ENCODE measurements around the gene CHP2. TPM values are rescaled to one million over a fixed set of nuclear protein-coding genes. Genes with fewer than 3 reads are reported as not detected.
"Not testable (repeated sequence)": the region's sequence is repeated elsewhere in the genome, so short reads cannot be mapped to it uniquely, and the experiment has no call there.

The CHP2 gene
- not detected in 2 replicates for total RNA-seq (2014; rRNA removed; shearing (Covaris generic))

DNA sequence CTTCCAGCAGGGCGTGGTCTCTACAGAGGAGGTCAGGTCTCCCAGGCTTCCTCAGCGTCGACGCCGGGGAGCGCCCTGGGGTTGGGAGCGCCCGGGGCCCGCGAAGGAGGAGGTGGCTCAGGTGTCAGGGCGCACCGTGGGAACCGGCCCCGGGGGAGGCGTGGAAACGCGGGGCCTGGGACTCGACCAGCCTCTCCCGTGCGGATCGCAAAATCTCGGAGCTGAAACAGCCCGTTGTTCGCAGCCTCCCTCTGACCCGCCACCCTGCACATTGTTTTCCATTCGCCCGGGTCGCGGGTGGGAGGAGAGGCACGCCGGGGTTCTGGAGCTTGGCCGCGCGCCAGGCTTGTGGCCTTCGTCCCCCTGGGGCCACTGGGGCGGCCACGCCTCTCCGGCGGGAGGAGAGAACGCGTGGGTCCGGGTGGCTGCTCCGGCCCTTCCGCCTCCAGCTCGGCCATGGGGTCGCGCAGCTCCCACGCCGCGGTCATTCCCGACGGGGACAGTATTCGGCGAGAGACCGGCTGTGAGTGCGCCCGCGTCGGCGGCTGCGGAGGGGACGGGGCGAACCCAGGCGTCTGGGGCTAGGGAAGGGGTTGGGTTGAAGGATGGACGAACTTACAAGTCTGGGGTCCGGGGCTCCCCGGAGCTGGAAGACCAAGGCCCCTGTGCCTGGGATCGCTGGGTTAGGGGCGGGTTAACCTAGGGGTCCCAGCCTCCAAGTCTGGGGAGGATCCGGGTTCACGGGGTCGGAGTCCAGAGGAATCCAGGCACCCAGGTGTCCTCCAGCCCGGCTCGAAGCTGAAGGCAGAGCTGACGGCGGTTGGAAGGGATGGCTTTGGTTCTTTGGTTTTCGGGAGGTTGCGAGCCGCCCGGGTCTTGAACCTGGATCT is at the start of gene CHP2:
CHP2 (plus strand) TSS at position 433 of the 890 bp plus-strand sequence; CDS start at position 457, 24 bp downstream.
- DNase-seq (ENCODE audit: low read depth): no peak

GRCh38 chr16:23705517-23705902 is 49.3 kb upstream of the CHP2 start:
- DNase-seq (ENCODE audit: low read depth): no peak

DNA sequence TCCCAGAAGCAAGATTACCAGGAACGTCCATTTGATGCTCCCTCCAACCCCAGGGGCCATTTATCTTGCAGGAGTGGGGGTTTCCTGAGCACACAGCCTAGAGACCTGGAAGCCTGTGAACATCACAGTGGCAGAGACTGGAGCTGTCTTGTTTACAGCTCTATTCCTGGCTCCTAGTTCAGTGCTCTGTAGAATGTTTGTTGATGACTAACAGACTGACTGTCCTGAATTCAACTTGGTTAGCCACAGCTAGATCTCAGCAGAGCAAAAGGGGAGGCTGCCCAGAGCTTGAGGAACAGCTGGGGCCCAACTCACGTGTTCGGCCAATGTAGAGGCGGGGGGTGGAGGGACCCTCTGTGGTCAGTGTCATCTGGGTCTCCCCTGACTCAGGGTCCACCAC is 48.4 kb upstream of the CHP2 start:
- DNase-seq (ENCODE audit: low read depth): no peak

DNA sequence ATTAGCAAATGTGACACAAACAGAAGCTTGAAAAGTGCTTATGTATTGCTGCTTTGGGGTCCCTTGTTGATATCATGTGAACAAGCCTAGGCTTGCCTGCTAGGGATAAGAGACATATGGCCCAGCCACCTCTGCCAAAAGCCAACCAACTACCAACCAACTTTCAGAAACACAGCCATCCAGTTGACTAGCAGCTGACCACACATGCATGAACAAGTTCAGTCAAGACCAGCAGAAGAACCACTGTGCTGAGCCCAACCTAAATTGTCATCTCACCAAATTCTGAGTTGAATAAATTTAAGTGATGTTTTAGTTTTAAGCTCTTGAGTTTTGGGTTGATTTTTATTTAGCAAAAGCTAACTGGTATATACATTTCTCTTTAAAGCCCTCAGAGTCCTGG is 45.3 kb upstream of the CHP2 start:
- no peak for DNase-seq (ENCODE audit: low read depth)

DNA sequence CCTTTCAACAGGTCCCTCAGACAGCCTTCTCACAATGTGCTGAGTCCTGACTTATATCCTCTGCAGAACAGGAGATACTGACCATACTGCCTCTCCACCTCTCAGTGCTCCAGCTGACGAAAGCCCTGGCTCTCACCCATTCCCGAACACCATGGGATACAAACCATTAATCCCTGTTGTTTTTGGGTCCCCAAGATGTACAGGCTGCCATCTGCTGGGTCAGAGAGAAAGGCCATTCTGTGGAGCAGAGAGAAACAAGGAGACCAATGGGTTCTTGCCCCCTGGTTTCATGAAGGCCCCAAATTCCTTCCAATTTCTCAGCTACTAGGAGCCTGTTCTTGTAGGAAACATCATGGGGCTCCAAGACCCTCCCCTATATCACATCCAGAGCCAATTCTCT is 44.8 kb upstream of the CHP2 start:
- no peak for DNase-seq (ENCODE audit: low read depth)

GRCh38 chr16:23710504-23710903 is 44.3 kb upstream of the CHP2 start:
- no peak for DNase-seq (ENCODE audit: low read depth)

DNA sequence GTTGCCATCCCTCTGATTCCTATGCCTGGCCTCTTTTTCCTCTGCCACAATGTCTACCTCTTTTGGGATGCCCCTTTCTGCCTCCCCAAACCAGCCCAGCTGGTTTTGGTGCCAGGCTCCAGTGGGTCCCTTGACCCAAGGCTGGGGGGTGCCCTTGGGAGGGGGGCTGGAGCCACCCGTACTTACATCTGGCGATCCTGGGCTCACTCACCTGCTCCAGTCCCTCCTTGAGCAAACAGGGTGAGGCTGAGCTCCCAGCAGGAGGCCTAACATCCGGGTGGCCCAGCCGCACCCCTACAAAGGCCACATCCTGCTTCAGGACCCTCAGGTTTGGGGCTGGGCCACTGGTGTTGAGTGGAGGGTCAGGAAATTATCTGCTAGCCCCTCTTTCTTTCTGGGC is 43.0 kb upstream of the CHP2 start:
- no peak for DNase-seq (ENCODE audit: low read depth)

GRCh38 chr16:23712976-23713375 is 41.9 kb upstream of the CHP2 start, which contains the start of gene ERN2:
TSS of gene ERN2 (minus strand) at chr16:23713222. CDS start at chr16:23713187, 35 bp downstream.
- DNase-seq (ENCODE audit: low read depth): no peak

- DNase-seq (ENCODE audit: low read depth): no peak
These were observed 38.3 kb upstream of the CHP2 start for GRCh38 chr16:23716484-23716883.

DNA sequence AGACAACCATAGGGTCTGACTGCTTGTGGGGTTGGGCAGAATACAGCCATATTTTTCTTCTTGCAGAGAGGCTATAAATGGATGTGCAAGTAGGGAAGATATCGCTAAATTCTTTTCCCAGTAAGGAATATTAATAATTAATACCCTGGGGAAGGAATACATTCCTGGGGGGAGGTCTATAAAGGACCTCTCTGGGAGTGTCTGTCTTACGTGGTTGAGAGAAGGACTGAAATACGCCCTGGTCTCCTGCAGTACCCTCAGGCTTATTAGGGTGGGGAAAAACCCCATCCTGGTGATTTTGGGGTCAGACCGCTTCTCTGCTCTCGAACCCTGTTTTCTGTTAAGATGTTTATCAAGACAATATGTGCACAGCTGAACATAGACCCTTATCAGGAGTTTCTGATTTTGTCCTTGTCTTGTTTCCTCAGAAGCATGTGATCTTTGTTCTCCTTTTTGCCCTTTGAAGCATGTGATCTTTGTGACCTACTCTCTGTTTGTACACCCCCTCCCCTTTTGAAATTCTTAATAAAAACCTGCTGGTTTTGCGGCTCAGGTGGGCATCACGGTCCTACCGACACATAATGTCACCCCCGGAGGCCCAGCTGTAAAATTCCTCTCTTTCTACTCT is 32.1 kb upstream of the CHP2 start:
- DNase-seq (ENCODE audit: low read depth): not testable (repeated sequence)

GRCh38 chr16:23724096-23724784 is 30.6 kb upstream of the CHP2 start:
- peak; percentile 28 for DNase-seq (ENCODE audit: low read depth)

GRCh38 chr16:23724785-23725131 is 30.1 kb upstream of the CHP2 start:
- DNase-seq (ENCODE audit: low read depth): no peak

GRCh38 chr16:23726710-23727109 is 28.1 kb upstream of the CHP2 start:
- no peak for DNase-seq (ENCODE audit: low read depth)

- DNase-seq (ENCODE audit: low read depth): no peak
These were observed 26.7 kb upstream of the CHP2 start for GRCh38 chr16:23728112-23728477.

DNA sequence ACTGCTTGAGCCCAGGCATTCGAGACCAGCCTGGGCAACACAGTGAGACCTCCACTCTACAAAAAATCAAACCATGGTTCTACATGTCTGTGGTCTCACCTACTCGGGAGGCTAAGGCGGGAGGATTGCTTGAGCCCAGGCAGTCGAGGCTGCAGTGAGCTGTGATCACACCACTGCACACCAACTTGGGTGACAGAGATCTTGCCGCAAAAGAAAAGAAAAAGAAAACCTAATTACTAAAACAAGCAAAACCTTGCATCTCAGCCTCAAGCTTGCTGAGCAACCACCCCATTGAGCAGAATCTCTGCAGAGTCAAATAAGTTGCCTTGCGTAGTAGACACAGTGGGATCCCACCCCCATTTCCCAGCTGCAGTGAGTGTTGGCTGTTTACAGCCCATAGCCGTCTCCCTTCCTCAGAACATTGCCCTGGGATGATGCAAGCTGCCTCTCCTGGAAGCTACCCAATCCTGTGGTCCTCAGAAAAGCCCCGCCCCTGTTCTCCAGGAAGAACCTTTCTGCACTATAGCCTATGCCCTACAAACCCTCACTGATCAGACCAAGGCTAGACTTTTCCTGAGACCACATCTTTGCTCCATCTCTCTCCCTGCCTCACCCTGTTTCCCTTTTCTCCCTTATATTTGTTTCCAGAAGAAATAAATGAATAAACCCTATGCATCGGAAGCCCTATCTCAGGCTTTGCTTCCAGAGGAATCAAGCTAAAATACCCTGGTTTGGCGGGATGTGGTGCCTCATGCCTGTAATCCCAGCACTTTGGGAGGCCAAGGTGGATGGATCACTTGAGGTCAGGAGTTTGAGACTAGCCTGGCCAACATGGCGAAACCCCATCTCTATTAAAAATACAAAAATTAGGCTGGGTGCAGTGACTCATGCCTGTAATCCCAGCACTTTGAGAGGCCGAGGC is 25.1 kb upstream of the CHP2 start:
- peak; percentile 69 for DNase-seq (ENCODE audit: low read depth)

GRCh38 chr16:23734176-23734893 is 20.5 kb upstream of the CHP2 start:
- DNase-seq (ENCODE audit: low read depth): no peak

GRCh38 chr16:23737423-23738028 is 17.3 kb upstream of the CHP2 start:
- DNase-seq (ENCODE audit: low read depth): not testable (repeated sequence)

- DNase-seq (ENCODE audit: low read depth): no peak
These were observed 15.3 kb upstream of the CHP2 start for GRCh38 chr16:23739516-23739915.

GRCh38 chr16:23741675-23742303 is 13.0 kb upstream of the CHP2 start:
- DNase-seq (ENCODE audit: low read depth): no peak

GRCh38 chr16:23742766-23743165 is 12.1 kb upstream of the CHP2 start:
- no peak for DNase-seq (ENCODE audit: low read depth)

All from M059J (cell line).